Stimulated activated CD4-positive, alpha-beta T cell treated with anti-CD3 and anti-CD28 coated beads, Interleukin-15, amount 100 ng/mL, for 1 hour (primary cell): ENCODE data around the gene PDCD5.
A peak's percentile ranks its signal among the peaks of the same experiment; 100 is the strongest.
"Not testable (repeated sequence)": the region's sequence is repeated elsewhere in the genome, so short reads cannot be mapped to it uniquely, and the experiment has no call there.

Experiments used
- DNase-seq, 2 donors: peaks; one replicate each; pipeline ENCODE4 v3.0.0-alpha.2; 2020; ENCODE audit warnings: low read depth in 1 of 2, low spot score in 1 of 2

Gene PDCD5, protein sequence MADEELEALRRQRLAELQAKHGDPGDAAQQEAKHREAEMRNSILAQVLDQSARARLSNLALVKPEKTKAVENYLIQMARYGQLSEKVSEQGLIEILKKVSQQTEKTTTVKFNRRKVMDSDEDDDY

DNA sequence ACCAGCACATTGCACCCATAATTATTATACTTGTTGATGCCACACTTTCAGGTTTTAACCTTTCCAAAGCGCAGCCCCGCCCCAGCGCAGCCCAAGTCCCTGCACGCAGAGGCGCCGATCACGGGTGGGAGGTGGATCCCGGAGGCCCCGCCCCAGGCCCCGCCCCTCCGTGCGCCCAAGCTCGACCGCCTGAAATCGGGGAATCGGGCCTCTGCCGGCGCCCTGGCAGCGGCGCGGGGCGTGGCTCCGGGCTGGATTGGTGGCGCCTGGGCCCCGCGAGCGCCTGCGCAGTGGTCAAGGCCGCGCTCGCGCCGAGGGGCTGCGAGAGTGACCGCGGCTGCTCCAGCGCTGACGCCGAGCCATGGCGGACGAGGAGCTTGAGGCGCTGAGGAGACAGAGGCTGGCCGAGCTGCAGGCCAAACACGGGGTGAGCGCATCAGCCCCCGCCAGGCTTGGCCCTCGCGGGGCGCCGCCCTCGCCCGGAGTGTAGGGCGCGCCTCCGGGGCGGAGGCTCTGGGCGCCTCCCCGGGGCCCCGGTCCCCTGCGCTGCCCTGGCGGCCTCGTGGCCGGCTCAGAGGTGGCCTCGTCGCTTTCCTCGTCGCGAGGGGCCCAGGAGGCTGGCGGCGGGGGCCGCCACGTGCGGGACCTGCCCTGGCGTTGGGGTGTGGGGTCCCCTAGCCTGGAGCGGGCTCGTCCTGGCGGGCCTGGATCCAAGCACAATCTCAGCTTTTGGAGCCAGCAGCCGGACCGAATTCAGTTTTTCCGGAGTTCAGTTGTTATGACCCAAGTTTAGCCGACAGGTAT is at the start of gene PDCD5:
Gene PDCD5, plus strand, starts transcription at position 290 of the 804 bp plus-strand sequence. Its CDS starts 72 bp downstream, at position 362.
- DNase-seq: peak; percentile 96 to 98

- DNase-seq: no peak
Observed at GRCh38 chr19:32532233-32532632, 48.8 kb upstream of the PDCD5 start.

GRCh38 chr19:32537580-32537979 is 43.4 kb upstream of the PDCD5 start:
- DNase-seq: no peak

DNA sequence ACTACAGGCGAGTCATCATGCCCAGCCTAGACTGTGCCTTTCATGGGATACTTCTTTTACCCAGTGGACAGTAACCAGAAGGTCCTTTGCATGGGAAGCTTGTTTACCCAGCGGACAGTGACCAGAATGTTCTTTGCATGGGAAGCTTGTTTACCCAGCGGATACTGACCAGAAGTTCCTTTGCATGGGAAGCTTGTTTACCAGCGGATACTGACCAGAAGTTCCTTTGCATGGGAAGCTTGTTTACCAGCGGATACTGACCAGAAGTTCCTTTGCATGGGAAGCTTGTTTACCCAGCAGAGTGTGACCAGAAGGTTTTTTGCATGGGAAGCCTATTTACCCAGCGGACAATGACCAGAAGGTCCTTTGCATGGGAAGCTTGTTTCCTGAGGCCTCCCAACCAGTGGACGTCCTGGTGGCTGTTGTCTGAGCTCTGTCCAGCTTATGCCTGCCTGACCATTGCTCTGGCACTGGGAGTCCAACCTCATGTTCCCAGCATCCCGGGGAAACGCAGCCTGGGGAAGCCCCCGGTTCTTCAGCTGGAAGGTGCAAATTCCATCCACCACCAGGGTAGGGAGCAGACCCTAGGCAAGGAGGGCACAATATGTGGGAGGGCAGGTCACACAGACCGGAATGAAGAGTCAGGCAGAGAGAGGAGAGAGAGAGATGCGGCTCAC is 41.6 kb upstream of the PDCD5 start:
- no peak for DNase-seq

DNA sequence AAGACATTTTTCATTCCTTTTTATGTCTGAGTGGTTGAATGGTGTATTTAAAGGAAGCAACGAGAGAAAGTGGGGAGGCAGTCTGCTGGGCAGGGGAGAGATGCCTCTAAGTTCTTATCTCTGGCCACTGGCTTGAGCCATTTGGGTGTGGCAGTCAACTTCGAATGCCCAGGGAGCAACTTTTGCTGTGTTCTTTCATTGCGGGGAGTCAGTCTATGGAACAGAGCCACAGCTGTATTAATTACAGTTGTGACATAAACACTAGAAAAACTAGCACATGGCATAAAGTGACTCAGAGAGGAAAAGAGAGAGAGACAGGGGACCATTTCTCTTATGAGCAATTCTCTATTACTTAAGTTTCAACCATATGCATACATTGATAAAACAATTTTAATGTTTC is 40.4 kb upstream of the PDCD5 start:
- DNase-seq: no peak

DNA sequence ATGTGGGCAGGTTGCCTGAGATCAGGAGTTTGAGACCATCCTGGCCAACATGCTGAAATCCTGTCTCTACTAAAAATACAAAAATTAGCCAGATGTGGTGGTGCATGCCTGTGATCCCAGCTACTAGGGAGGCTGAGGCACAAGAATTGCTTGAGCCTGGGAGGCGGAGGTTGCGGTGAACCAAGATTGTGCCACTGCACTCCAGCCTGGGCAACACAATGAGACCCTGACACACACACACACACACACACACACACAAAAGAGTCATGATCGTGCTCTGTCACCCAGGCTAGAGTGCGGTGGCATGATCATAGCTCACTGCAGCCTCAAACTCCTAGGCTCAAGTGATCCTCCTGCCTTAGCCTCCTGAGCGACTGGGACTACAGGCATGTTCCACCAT is 39.6 kb upstream of the PDCD5 start:
- DNase-seq: not testable (repeated sequence)

GRCh38 chr19:32542477-32543108 is 38.4 kb upstream of the PDCD5 start:
- no peak for DNase-seq

DNA sequence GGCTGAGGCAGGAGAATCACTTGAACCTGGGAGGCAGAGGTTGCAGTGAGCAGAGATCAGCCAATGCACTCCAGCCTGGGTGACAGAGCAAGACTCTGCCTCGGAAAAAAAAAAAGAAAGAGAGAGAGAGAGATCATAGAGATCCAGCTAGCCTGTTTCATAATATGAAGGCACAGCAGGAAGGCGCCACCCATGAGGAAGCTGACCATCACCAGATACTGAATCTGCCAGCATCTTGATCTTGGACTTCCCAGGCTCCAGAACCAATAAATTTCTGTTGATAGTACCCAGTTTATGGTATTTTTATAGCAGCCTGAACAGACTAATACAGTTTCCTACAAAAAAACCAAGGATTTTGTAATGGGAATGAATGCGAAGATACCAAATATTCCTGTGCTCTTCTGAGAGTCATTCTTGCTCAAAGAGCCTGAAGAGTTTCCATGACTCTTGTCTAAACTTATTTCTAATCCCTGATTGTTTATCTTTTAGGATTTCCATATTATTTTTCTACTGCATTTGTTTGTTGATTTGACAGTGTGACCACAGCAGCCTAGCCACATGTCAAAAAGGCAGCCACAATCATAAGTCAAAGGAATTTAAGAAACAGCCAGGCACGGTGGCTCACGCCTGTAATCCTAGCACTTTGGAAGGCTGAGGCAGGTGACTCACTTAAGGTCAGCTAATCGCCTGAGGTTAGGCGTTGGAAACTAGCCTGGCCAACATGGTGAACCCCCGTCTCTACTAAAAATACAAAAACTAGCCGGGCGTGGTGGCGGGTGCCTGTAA is 37.7 kb upstream of the PDCD5 start:
- no peak for DNase-seq

- DNase-seq: no peak
Observed at GRCh38 chr19:32544917-32545316, 36.1 kb upstream of the PDCD5 start.

- DNase-seq: no peak
Observed at GRCh38 chr19:32550666-32551065, 30.3 kb upstream of the PDCD5 start.

DNA sequence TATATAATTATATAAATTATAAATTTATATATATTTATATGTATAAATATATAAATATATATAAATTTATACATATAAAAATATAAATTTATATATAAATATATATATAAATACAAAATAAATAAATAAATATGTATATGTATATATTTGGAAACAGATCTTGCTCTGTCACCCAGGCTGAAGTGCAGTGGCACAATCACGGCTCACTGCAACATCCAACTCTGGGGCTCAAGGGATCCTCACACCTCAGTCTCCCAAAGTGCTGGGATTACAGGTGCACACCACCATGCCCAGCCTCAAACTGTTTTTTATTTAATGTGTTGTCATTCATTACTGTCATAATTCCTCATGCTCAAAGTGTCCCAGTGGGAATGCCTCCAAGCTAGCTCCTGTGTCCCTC is 25.2 kb upstream of the PDCD5 start:
- no peak for DNase-seq

GRCh38 chr19:32558607-32559228 is 22.3 kb upstream of the PDCD5 start:
- no peak for DNase-seq

DNA sequence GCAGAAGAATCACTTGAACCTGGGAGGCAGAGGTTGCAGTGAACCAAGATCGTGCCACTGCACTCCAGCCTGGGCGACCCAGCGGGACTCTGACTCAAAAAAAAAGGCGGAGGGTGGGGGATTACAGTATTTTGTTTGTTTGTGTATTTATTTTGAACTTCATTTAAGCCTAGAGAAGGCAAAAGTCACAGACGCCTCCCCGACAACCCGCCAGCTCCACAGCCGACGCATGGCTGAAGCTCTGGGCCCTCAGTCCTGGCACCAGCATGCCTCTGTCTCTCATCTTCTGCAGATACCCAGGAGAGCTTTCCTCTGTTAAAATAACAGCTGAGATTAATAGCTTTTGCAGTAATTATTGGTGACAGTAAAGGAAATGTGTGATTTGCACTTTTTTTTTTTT is 17.2 kb upstream of the PDCD5 start:
- no peak for DNase-seq

- no peak for DNase-seq
Observed at GRCh38 chr19:32566246-32566830, 14.7 kb upstream of the PDCD5 start.

- DNase-seq: no peak
Observed at GRCh38 chr19:32567486-32567885, 13.5 kb upstream of the PDCD5 start.

DNA sequence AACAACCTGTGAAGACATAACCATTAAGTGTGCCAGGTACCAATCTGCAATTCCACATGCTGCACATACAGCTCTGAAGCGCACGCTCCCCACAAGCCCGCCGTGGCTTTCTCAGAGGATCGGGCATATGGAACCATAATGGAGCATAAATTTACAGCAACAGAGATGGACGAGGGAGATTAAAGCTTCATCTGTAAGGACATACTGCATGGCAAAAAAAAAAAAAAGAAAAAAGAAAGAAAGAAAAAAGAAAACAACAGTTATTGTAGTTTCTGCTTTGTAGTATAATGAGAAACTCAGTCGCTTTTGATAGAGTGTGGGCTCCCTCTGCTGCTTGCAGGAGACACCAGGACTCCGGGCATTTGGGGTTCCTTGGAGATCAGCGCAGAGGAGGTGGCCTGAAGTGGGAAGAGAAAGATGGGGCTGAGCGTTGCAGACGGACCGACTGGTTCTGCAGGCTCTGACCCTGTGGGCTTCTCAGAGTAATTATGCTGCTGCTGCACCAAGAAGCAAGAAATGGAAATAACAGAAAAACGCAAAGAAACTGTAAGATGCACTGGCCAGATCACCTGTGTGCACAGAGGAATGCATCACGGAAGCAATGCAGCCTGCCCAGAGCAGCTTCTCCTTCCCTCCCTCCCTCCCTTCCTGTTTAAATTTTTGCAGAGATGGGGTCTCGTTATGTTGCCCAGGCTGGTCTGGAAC is 10.8 kb upstream of the PDCD5 start:
- no peak for DNase-seq

- DNase-seq: not testable (repeated sequence)
Observed at GRCh38 chr19:32571471-32572075, 9.4 kb upstream of the PDCD5 start.

- not testable (repeated sequence) for DNase-seq
Observed at GRCh38 chr19:32572700-32573491, 8.1 kb upstream of the PDCD5 start.

DNA sequence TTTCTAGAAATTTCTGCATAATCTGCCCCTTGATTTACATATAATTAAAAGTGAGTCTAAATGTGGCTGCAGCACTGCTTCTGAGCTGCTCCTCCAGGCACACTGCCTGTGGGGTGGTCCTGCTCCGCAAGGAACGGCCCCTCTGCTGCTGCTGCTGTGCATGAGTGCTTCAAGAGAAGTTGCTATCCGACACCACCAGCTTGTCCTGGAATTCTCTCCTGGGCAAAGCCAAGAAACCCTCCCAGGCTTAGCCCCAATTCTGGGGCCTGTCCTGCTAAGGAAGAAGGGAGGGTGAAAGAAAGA is 7.5 kb upstream of the PDCD5 start:
- DNase-seq: no peak
